Embryonic facial prominence (tissue), 1 donor: ENCODE results near the gene HIF1AN.
"Not testable (repeated sequence)": the region's sequence is repeated elsewhere in the genome, so short reads cannot be mapped to it uniquely, and the experiment has no call there.

ENCODE experiments used
- DNase-seq: peaks from one replicate; pipeline ENCODE4 v3.0.0-alpha.2; 2016; ENCODE audit errors: extremely low spot score

The HIF1AN gene

GRCh38 chr10:100567249-100567648 is 31.5 kb downstream of the HIF1AN start:
- no peak for DNase-seq

DNA sequence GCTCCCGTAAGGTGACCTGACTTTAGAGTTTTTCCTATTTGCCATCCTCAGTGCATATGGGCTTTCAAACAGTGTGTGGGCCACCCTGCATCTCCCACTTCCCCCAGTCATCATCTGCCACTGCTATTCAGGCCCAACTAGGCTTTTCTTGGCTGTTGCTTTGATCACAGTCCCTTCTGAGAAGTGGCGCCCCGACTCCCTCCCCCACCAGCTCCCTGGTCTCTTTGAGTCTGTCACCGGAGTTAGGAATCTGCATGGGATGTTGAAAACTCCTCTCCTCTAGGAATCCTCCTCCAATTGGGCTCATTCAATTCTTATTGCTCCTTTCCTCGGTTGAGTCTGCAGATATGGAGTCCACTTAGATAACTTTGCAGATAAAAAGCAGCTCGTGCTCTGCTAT is 32.1 kb downstream of the HIF1AN start:
- DNase-seq = no peak

GRCh38 chr10:100568912-100569311 is 33.2 kb downstream of the HIF1AN start:
- DNase-seq = no peak

DNA sequence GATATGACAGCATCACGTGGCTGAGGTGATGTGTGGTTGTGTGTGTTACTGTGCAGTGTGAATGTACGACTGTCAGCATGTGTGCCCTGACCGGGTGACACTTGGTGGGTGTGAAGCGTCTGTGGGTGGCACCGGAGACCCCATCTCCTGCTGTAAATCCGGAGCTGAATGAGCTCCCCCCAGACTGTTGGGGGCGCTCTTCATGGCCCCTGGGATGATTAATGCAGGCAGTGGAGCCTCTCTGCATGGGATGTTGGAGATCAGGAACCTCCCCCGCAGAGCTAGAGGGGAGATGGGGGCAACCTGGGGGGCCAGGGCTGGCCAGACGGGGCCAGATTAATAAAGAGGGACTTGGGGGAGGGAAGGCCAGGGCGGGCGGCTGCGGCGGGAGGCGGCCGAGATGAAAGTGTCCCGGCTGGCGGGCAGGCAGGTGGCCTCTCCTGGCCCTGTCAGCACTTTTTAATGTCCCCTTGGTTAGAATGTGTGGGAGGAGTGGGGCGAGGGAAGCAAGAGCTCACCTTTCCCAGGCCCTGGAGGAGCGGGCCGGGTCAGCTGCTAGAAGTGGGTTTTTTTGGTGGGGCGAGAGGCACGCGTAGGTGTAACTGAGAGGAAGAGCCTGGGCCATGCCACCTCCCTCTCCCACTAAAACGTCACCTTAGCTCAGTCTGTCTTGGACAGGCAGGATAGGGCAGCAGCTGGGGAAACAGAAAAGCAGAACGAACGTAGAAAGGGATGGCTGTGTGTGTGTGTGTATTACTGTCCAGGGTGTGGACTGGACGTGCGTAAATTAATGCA is 34.1 kb downstream of the HIF1AN start:
- no peak for DNase-seq

GRCh38 chr10:100570506-100570905 is 34.8 kb downstream of the HIF1AN start:
- no peak for DNase-seq

DNA sequence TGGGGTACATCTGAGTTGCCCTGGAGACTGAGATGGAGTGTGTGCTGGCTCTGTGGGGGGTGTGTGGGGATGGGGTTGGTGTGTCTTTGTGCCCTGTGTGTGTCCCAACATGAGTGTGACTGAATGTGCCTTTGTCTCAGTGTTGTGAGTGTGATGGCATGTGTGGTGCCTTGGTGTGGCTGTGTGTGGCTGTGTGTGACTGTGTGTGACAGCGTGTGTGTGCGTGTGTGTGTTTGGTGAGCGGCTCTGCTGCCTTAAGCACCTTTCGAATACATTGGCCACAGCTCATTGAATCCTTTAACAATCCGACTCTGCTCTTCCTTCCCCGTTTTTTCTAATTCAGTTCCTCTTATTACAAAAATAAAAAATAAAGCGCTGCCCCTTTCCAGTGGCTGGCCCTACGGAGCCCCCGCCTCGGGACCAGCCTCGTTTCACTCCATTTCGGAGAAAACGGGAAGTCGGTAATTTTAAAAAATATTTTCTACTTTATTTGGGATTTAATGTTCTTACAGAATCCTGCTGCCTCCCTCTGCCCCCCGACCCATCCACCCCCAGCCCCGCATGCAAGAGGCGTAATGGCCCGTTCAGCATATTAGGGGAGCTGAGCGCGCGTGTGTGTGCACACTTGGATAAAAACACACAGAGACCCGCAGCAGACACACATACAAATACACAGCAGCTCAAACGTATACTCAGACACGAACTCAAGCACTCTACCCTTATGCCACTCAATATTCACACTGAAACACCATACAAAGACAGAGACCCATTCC is 35.5 kb downstream of the HIF1AN start:
- no peak for DNase-seq

DNA sequence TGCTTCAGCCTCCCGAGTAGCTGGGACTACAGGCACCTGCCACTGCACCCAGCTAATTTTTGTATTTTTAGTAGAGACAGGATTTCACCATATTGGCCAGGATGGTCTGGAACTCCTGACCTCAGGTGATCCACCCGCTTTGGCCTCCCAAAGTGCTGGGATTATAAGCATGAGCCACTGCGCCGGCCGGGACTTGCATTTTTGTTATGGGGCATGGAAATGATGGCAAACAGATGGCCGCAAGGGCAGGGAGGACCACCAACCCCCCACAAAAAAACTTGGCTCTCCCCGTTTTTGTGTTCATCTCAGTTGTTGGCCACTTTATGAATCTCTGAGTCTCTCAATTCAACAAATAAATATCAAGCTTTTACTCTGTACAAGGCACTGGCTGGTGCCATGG is 39.4 kb downstream of the HIF1AN start:
- not testable (repeated sequence) for DNase-seq

DNA sequence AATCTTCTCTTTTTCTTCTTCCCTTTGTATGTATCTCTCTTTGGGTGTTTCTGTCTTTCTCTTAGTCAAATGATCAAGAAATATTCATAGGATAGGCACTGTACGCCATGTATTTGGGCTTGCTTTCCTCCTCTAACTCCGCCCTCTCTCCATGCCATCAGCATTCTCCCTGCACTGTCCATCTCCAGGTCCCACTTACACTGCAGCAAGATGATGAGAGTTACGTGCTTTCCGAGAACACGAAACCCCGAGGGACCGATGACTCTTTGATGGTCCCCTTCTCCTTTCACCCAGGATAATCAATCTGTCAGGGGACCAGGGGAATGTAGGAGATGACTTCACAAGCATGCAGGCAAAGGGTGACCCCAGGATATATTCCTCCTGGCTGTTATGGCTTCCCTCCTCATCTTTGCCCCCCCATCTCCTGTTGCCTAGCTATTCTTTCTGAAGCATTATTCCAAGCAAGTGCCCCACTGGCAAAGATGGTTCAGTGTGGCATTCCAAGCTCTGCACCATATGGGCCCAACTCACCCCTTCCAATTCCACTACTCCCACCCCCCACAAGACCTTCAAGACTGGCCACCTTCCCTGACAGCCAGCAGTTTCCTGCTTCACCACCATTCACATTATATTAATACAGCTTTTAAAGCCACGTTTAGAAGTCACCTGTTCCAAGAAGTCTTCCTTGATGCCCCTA is 40.0 kb downstream of the HIF1AN start:
- no peak for DNase-seq

DNA sequence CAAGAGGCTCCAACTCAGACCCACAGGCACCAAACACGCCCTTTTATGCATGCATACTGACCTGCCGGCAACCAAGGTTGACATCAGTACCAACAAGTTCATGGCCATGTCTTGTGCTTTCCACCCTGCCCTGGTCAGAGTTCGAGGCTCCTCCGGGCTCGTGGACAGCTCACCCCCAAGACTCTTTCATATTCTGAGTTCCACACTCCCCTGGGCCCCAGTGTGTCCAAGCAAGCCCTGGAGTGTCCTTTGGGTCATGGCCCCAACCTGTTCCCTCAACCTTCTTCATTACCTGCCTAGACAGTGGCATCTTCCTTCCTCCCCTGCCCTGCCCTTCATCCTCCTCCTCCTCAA is 40.5 kb downstream of the HIF1AN start:
- no peak for DNase-seq

GRCh38 chr10:100579261-100580090 is 43.7 kb downstream of the HIF1AN start:
- no peak for DNase-seq

- no peak for DNase-seq
Measured at GRCh38 chr10:100586959-100587358, 51.2 kb downstream of the HIF1AN start.

DNA sequence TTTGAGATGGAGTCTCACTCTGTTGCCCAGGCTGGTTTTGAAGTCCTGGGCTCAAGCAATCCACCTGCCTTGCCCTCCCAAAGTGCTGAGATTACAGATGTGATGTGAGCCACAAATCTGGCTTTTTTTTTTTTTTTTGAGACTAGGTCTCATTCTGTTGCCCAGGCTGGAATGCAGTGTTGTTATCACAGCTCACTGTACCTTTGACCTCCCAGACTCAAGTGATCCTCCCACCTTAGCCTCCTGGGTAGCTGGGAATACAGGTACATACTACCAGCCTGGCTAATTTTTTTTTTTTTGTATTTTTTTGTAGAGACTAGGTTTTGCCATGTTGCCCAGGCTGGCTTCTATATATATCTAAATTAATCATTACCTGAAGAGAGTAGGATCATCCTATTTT is 62.4 kb downstream of the HIF1AN start:
- no peak for DNase-seq

DNA sequence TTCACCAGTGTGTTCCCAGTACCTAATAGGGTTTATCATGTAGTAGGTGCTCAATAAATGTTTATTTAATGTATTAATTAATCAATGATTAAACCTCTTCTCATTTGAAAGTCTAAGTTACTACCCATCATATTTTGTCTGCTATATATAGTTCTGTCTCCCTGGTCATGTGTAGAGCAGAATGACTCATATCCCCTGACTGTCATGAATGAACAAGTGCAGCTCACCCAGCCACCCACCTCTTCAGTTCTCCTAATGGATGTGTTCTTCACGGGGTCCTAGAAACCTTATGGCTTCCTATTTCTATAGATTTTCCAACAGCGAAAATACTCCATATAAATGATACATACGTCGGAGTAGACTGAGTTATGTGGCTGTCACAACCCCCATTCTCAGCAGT is 64.5 kb downstream of the HIF1AN start:
- no peak for DNase-seq

GRCh38 chr10:100607439-100607838 is 71.7 kb downstream of the HIF1AN start:
- DNase-seq = no peak
